ENCODE results near the gene PRPH2.

DNA sequence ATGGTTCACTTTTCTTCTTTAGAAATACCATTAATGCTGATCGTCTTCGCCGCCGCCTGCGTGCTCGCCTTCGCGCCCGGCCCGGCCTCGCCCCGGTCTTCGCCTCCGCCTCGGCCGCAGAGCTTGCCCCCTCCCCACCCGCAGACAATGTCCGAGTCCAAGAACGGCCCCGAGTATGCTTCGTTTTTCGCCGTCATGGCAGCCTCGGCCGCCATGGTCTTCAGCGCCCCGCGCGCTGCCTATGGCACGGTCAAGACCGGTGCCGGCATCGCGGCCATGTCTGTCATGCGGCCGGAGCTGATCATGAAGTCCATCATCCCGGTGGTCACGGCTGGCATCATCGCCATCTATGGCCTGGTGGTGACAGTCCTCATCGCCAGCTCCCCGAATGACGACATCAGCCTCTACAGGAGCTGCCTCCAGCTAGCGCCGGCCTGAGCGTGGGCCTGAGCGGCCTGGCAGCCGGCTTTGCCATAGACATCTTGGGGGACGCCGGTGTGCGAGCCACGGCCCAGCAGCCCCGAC, 4.8 kb upstream of the PRPH2 start:
- no peak for TF ChIP-seq POLR2AphosphoS5 (IDR thresholded peaks at IDR 0.05; ENCODE audit: low read depth, low read length)
- no peak for TF ChIP-seq POLR2A (IDR thresholded peaks at IDR 0.05; ENCODE audit: low read depth, low read length)
